OCI-M1 (cell line): ENCODE results near the gene CADPS.

Source experiments
- DNase-seq: peaks from one replicate; lab custom pipeline; 2025; lab: John Stamatoyannopoulos, UW

The CADPS gene

GRCh38 chr3:62373215-62373614 lies 502.0 kb downstream of the CADPS start, which contains the start of gene FEZF2:
TSS of gene FEZF2 (minus strand) at chr3:62373550. CDS start at chr3:62372868, 682 bp downstream.
- DNase-seq, result no peak

GRCh38 chr3:62372621-62373041 lies 502.6 kb downstream of the CADPS start:
- no peak for DNase-seq

GRCh38 chr3:62371720-62372591 lies 503.3 kb downstream of the CADPS start:
- DNase-seq, result no peak

GRCh38 chr3:62370858-62371719 lies 504.1 kb downstream of the CADPS start:
- DNase-seq, result no peak

- DNase-seq, result no peak
Observed at GRCh38 chr3:62370112-62370857, 504.9 kb downstream of the CADPS start.

GRCh38 chr3:62369476-62369743 lies 505.8 kb downstream of the CADPS start:
- DNase-seq, result no peak

- DNase-seq, result no peak
Observed at GRCh38 chr3:62368705-62369475, 506.3 kb downstream of the CADPS start.

GRCh38 chr3:62368290-62368704 lies 506.9 kb downstream of the CADPS start:
- no peak for DNase-seq

GRCh38 chr3:62367763-62368195 lies 507.4 kb downstream of the CADPS start:
- DNase-seq, result no peak

GRCh38 chr3:62366126-62366484 lies 509.1 kb downstream of the CADPS start:
- no peak for DNase-seq

- DNase-seq, result no peak
Observed at GRCh38 chr3:62365391-62366125, 509.7 kb downstream of the CADPS start.

- no peak for DNase-seq
Observed at GRCh38 chr3:62364191-62364590, 511.0 kb downstream of the CADPS start.

GRCh38 chr3:62363275-62363674 lies 511.9 kb downstream of the CADPS start:
- DNase-seq, result no peak

- no peak for DNase-seq
Observed at GRCh38 chr3:62361824-62362223, 513.4 kb downstream of the CADPS start.

- no peak for DNase-seq
Observed at GRCh38 chr3:62361261-62361660, 514.0 kb downstream of the CADPS start.

- DNase-seq, result no peak
Observed at GRCh38 chr3:62359531-62359930, 515.7 kb downstream of the CADPS start.

GRCh38 chr3:62356356-62356755 lies 518.9 kb downstream of the CADPS start:
- no peak for DNase-seq

- DNase-seq, result no peak
Observed at GRCh38 chr3:62355703-62356102, 519.5 kb downstream of the CADPS start.
